HT-29 (cell line): ENCODE measurements around the gene SMOC2. TPM values are rescaled to one million over a fixed set of nuclear protein-coding genes. Genes with fewer than 3 reads are reported as not detected.
A peak's percentile ranks its signal among the peaks of the same experiment; 100 is the strongest.

ENCODE experiments used
- DNase-seq: peaks from one replicate; pipeline ENCODE4 v3.0.0-alpha.2; 2015; ENCODE audit warnings: low spot score
- total RNA-seq: library from RNA; depleted of rRNA; stranded (reverse); fragments of >200 nt; shearing (Covaris generic); gene quantifications from 2 replicates; pipeline ENCODE4 v1.2.3, GENCODE V29; 2014

The SMOC2 gene
- total RNA-seq, 1 experiment from 2014 or later, result not detected

- no peak for DNase-seq
Observed at GRCh38 chr6:168649209-168649608, 208.2 kb downstream of the SMOC2 start.

- DNase-seq, result no peak
Observed at GRCh38 chr6:168650671-168651111, 209.7 kb downstream of the SMOC2 start.

GRCh38 chr6:168655462-168656152 is 214.6 kb downstream of the SMOC2 start:
- DNase-seq, result no peak

DNA sequence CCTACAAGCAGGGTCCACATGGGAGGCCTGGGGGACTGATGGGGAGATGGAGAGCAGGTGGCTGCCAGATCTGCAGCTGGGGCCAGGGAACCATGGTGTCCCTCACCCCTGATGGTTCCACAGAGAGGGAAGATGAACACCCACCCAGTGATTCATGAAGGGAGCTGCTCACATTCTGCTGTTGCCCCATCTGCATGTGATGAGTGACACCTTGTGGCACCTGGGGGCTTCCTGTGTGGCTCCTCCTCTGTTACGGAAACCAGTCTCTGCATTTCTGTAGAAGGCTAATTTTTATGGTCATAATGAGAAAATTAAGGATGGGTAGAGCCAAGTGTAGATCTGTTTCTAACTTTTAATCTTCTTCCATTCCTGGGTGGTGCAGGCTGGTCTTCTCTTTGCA is 217.1 kb downstream of the SMOC2 start:
- DNase-seq, result no peak

DNA sequence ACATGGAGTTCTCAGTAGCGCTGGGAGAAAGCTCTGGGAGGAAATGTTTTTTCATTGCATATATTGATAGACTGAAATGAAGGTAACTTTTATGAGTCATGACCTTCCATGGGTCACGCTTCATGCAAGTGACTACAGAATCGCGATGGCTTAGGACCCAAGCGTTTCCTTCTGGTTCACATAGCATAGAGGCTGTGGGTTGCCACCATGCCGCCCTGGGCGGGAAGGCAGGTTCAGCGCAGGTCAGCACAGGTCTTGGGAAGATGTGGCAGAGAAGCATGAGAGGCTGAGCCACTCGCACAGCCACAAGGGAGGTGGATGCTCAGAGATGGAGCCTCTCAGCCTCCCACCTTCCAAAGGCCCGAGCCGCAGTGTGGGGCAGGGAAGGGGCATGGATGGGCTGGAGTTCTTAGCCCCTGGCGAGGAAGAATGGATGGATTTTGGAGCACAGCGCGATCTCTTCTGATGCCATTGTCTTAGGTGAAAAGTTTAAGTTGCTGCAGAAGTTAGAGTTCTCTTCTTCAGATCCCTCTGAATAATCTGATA is 219.5 kb downstream of the SMOC2 start:
- no peak for DNase-seq

- DNase-seq, result no peak
Observed at GRCh38 chr6:168662301-168662936, 221.4 kb downstream of the SMOC2 start.

DNA sequence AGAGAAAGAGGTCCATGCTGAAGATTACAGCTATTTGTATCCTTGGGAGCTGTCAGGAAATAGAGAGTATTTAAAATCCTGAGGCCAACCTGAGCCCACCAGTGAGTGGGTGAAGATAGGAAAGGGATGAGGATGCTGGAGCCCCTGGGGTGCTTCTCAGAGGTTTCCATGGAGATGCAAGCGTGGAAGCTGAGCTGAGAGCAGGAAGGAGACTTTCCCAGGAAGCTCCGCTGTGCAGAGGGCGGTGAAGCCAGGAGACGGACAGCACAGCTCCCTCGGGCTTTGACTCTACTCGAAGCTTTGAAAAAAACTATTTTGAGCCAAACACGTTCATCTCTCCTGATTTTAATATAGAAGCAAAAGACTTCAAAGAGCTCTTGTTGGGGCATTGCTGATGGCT is 222.1 kb downstream of the SMOC2 start:
- no peak for DNase-seq

DNA sequence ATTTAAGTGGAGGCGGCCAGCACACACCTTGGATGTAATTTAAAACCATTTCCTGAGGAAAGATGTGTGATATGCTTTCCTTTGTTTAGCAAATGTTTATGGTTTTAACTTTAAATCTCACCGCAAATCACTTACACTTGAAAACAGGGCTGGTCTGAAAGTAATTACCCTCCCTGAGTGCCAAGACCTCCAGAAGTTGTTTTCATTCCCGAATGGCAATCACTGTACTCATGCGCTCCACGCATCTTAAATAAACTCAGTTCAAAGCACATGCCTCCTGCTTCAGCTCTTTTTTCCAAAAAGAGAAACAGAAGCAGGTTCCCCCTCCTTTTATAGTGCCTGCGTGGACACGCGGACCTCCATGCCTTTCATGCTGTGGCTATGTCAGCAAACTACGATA is 224.0 kb downstream of the SMOC2 start:
- no peak for DNase-seq

DNA sequence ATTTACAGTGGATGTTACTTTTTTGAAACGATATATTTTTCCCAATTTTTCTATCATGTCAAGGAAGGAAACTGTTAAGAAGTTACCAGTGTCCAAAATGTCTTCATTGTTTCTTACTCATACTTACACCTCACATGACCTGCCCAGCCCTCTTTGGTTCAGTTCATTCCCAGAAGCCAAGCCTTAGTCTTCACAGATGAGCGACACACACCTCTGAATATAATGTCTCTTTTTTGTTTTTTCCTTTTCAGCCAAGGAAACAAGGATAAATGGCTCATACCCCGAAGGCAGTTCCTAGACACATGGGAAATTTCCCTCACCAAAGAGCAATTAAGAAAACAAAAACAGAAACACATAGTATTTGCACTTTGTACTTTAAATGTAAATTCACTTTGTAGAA is 225.2 kb downstream of the SMOC2 start:
- DNase-seq, result no peak

DNA sequence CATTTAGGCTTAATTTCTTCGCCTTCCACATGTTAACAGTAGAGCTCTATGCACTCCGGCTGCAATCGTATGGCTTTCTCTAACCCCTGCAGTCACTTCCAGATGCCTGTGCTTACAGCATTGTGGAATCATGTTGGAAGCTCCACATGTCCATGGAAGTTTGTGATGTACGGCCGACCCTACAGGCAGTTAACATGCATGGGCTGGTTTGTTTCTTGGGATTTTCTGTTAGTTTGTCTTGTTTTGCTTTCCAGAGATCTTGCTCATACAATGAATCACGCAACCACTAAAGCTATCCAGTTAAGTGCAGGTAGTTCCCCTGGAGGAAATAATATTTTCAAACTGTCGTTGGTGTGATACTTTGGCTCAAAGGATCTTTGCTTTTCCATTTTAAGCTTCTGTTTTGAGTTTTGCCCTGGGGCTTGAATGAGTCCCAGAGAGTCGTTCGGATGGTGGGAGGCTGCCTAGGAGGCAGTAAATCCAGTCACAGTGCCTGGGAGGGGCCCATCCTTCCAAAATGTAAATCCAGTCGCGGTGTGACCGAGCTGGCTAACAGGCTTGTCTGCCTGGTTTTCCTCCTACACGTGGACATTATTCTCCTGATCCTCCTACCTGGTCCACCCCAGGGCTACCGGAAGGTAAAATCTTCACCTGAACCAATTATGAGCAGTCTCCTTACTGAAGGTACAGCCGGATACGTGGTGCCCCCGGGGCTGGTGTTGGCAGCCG is 225.9 kb downstream of the SMOC2 start:
- no peak for DNase-seq

GRCh38 chr6:168667428-168667805 is 226.4 kb downstream of the SMOC2 start:
- DNase-seq, result no peak

DNA sequence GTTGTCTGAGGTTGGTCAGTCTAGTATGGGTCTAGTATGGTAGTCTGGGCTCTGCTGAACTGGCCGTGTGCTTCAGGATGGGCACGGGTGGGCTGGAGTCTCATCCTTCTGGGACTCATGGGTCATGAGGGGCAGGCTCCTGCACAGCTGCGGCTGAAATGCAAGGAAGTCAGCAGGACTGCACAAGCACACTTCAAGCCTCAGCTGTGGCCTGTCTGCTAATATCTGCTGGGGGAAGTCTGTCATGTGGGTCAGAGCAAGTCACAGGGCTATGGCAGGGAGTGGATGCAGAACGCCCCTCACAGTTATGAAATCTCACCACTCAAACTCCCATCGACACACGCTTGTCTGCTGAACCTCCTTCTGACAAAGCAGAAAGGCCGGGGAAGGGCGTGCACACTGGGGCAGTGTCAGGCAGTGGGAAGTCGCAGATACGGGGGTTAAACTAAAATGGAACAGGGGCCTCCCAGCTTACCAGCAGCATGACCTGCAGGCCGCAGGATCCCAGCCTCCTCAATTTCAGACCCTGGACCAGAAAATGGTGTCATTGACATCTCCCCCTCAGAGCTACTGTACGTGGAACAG is 229.5 kb downstream of the SMOC2 start:
- DNase-seq, result no peak

DNA sequence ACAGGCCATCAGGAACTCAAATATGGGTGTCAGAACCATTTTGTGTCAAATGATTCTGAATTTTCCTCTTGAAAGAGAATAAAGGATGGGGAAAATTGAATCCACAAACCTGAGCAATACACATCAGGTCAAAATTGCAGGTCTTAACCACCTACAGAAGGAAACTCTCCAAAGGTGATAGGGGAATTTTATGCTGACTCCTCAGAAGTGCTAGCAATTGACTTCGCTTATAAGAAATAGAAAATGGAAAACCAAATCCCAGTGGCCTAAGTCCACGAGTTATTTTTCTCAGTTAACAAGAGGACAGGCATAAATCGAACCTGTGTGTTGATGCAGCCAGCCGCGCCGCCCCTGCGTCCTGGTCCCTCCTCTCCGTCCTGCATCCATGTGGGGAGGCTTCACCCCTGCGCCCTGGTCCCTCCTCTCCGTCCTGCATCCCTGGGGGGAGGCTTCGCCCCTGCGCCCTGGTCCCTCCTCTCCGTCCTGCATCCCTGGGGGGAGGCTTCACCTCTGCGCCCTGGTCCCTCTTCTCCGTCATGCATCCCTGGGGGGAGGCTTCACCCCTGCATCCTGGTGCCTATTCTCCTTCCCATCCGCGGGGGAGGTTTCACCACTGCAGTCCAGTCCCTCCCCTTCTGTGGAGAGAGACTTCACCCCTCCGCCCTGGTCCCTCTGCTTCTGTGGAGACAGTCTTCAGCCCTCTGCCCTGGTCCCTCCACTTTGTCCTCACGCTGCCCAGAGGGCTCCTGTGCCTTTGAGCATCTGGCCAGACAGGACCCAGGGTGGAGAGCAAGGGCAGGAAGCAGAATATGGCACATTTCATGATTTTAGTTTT is 230.3 kb downstream of the SMOC2 start:
- no peak for DNase-seq

DNA sequence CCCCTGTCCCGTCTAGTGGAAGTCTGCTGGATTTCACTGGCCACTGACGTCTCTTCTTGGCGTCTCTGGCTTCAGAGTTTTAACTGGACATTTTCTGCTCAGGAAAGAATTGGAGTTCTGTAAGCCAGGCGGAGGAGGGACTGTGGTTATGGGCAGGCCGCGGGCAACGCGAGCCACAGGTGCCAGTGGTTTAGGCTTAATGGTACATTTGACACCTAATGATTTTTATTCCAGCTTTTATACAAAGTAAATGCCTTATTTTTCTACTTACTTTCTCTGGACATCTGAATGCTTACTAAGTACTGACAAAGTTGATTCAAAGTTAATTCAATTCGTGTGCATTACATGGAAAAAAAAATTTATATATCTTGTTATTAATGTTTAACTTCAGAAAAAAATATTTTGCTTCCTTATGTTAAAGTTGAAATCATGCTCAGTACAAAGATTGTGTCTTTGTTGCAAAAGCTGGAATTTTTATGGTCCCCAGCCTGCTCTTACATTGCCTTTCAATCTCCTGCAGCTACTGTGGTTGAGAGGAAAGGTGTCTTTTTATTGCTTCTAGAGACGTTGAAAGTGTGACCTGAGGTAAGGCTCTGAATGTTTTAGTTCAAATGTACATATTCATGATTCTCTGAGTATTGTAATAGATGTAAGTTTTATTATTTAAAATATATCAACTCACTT is 231.0 kb downstream of the SMOC2 start:
- DNase-seq, result no peak

DNA sequence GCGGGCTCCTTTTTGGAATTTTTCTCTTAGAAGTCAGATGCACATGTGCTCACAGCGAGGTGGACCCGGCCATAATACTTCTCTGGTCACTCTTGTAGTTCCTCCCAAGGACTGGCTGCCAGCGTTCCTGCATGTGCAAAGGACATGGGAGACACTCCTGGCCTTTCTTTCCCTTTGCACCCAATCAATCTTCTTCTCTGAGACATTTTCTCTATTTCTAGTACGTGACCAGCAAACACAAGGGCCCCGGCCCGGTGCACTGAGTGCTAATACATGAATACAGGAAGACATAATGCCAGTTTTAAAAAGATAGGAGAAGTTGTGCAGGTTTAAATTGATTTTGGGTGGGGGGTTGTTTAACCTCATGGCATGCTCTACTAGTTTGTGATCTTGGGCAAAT is 233.6 kb downstream of the SMOC2 start:
- DNase-seq, result no peak

GRCh38 chr6:168675375-168675774 is 234.4 kb downstream of the SMOC2 start:
- DNase-seq, result no peak

GRCh38 chr6:168675933-168676551 is 235.1 kb downstream of the SMOC2 start:
- no peak for DNase-seq

DNA sequence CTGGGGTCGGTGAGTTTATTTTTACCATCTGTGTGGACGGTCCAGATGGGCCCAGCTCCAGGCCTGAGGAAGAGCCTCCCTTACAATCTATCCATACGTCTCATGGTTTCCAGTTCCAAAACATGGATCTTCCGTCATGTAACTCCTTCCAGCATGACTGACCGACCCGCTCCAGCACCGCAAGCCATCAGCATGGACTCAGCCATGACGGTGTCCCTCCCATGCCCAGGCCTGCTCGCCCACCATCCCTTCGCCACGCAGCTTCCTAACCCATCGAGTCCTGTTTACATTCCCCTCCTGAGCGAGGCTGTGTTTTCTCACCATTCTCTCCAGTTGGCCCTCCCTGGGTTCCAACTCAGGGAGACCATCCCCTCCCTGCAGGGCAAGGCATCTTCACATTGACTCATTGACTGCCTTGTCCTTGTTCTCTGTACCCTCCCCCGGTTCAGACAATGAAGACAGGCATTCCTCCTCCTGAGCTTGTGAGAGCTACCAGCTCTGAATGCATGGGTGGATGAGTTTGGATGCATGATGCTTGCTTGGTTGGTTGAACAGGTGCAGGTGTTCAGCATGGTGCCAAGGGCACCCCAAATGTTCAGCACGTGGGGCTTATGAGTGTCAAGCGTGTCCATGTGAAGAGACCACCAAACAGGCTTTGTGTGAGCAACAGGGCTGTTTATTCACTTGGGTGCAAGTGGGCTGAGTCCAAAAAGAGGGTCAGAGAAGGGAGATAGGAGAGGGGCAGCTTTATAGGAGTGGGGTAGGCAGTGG is 235.8 kb downstream of the SMOC2 start:
- DNase-seq, result no peak

DNA sequence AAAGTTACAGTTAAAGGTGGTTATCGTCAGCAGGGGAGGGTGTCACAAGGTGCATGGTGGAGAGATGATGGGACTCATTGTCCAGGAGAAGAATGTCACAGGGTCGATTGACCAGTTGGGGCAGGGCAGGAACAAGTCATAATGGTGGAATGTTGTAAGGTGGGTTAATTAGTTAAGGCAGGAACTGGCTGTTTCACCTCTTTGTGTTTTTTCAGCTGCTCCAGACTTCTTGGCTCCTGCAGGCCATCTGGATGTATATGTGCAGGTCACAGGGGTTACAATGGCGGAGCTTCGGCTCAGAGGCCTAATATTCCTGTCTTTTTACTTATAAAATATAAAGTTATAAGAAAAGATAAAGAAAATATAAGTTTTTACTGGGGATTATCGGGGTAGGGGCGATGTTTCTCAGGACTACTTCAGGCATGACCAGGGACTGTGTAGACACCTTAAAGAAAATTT is 236.4 kb downstream of the SMOC2 start:
- DNase-seq, result peak; percentile 65
